NCI-H2029 treated with DMSO at 0.1 percent for 48 hours (cell line): ENCODE results near the gene SLC44A2.
"Not testable (repeated sequence)": the region's sequence is repeated elsewhere in the genome, so short reads cannot be mapped to it uniquely, and the experiment has no call there.

Experiments used
- DNase-seq: peaks from one replicate; lab custom pipeline; 2025; lab: John Stamatoyannopoulos, UW

SLC44A2 gene

DNA sequence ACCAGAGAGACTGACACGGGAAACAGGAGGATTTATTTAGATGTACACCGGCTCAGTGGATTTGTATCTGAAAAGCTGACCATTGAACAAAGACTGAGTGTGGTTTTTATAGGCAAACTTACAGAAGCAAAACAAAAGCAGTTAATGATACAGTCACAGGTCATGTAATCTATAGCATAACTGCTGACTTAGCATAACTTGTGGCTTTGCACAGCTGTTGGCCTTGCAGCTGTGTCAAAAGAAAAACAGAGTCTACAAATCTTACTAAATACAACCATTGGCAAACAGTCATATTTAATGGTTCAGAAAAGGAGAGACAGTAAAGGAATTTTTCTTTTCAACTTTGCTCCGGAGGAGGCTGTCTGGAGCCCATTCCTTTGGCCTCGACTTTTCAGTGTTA lies 26.5 kb downstream of the SLC44A2 start:
- no peak for DNase-seq

DNA sequence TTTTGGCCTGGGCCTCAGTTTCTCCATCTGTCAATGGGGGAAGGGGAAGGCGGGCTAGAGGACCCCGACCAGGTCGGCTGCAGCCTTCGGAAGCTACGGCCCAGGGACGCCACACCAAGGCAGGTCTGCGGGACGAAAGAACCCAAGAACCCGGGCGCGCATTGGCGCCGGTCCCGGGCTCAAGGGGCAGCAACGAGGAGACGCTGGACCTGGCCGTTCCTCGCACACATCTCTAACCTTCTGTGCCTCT lies 28.1 kb downstream of the SLC44A2 start:
- DNase-seq: no peak

DNA sequence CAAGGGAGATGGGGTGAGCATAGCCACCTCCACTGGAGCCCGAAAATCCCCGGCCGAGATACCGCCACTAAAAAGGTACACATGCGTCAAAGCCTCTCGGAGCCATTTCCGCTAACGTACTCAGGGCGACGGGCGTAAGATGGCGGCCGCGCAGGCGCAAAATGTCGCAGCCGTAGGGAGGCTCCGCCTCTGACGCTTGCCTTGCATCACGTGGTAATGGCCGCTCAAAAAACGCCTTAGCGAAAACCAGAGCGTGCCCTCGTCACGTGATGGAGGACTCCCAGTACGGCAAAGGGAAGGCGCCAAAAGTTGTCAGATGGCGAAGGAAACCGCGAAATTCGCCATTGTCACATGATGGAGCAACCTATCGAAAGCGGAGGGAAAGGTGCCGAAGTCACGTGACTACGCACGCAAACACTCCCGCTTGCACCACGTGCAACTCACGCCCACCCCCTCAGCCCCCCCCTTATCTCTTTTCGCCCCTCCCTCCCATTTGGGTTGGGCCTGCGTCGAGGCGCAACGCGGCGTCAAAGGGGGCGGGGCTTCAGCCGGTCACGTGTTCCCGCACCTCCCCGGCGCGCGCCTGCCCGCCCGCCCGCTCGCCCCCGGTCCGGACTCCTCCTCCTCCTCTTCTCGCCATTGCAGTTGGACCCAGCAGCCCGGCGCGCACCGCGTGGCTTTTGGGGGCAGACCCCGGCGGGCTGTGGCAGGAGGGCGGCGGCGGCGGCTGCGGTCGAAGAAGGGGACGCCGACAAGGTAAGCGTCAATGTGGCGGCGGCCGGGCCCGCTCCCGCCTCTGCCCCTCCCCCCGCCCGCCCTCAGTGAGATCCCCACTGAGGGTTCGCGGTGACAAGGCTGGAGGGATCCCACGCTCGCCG lies 28.6 kb downstream of the SLC44A2 start, which contains the start of gene ILF3:
Gene ILF3 (plus strand): TSS at position 615 of the 878 bp plus-strand sequence. CDS start 16,260 bp downstream, outside the sequence.
- DNase-seq: peak; percentile 99

DNA sequence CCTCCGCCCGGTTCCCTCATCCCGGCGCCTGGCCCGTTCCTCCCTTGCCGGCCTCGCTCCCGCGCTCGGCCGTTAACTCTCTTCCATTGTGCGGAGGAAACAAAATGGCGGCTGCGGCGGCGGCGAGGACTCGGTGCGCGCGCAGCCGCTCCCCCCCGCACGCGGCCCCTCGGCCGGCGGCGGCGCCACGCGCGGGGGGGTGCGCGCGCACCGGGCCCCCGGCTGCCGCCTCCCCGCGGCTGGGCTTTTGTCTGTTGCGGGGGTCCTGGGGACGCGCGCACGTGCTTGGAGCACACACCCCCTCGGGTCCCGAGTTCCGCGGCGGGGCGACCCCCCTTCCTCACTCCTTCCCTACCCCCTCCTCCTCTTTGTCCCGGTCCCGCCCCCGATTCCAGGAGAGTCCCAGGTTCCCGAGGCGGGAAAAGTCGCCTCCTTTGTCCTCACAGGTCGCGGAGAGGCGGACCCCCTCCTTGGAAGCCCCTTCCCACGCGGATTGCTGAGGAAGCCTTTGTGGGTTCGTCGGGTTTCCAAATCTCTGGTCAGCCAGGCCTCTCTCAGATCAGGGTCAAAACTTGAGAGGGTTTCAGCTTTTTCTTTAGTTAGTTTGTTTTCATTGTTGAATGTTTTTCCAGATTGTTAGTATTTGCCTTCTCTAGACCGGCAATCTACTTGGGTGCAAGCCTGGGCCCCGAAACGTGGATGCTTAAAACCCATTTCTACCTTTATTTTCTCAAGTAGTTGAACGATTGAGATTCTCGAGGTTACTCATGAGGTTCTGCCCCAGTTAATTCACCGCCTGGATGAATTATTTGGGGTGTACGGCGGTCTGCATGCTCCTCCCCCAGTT lies 29.5 kb downstream of the SLC44A2 start:
- no peak for DNase-seq

DNA sequence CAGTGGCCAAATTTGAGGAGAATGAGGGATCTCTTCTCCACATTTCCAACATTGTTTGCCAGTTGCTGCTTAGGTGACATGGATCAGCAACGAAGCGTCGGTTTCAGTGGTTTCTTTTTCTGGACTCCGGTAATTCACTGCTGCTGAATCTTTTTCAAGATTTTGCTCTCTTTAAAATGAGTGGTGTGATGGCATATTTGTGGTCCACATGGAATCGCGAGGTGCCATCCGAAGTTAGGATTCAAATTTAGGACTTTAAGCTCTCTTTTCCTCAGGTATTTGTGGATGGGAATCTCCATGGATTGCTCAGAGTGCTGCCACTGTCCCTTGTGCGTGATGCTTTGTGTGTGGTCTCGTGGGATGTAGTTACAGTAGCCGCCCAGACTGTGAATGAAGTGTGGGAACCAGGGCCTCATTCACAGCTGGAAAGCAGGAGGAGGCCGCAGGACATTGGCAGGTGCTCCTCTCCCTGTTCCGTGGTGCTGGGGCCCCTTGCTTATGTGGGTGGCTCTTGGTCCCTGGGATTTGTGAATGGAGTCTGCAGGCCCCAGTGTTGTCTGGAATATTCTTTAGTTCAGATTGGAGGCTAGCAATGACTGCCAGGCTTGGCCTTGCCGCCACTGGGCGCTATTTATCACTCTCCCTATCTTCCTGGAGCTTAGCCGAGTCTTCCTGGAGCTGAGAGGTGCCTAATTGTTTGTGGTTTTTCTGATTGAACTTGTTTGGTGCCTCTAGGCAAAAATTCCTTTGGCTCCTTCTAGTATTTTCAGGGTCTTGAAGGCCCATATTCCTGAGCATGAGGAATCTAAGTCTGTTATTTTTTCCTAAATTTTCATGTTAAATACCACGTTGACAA lies 30.3 kb downstream of the SLC44A2 start:
- peak; percentile 42 for DNase-seq

DNA sequence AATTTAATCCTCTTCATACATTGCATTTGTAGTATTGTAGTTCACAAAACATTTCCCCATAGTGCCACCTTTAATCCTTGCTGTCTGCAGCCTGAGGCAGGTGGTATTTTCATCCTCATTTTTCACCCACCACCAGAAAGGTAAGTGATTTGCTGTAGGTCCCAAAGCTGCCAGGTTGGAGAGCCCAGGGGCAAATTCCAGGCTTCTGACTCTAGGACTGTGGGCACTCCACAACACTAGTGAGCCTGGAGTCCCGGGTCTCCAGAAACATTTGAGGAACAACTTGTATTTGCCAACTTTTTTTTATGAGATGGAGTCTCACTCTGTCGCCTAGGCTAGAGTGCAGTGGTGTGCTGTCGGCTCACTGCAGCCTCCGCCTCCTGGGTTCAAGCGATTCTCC lies 35.0 kb downstream of the SLC44A2 start:
- no peak for DNase-seq

DNA sequence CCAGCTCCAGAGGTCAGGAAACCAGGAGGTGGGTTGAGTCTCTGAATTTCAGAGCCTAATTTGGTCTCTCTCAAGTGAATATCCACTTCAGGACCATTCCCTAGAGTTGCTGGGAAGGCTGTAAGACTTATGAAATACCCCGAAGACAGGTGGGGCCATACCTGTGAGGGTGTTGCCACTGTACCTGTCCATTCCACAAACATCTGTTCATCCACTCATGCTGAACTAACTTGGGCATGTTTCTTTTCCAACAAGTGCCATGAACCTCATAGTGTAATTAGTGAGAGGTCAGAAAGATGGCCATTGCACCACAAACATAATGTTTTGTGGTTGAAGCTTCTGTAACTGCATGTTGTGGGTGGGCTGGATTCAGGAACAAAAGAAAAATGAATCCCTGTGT lies 36.6 kb downstream of the SLC44A2 start:
- DNase-seq: no peak

DNA sequence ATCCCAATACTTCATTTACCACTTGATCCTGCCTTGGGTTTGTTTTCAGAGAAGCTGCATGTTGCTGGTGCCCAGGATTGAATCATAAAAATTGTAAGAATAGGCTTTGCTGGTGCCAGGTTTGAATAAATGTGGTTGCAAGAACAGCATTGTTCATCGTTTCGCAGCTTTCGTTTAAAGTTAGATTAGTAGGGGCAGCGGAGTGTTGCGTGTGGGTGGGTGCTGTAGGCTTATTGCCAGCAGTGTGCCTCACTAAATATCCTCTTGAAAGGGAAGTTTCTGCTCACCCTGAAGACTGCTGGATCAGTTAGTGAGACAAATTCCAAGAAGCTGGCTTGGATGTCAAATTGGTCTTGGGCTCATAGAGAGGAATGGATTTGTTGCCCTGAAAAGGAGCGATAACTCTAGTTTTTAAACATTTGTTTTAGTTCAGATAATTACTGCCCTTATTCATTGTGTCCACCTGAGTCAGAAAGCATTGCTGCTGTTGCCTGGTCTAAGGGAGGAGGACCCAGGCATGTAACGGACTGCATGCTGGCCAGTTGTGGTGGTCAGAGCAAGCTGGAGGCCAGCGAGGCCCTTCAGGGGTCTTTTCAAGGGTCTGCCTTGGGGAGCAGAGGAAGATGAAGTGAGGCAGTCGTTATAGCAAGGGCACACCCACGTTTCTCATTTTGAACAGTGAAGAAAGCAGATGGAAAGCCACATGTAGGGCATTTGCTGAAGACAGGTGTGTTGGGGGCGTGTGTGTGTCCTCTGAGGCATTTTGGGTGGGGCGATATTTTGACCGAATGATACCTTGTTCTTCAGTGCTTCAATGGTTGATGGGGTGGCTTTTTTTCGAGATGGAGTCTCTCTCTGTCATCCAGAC lies 37.3 kb downstream of the SLC44A2 start:
- DNase-seq: no peak

DNA sequence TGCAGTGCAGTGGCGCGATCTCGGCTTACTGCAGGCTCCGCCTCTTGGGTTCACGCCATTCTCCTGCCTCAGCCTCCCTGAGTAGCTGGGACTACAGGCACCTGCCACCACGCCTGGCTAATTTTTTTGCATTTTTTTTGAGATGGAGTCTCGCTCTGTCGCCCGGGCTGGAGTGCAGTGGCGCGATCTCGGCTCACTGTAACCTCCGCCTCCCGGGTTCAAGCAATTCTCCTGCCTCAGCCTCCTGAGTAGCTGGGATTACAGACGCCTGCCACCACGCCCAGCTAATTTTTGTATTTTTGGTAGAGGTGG lies 37.9 kb downstream of the SLC44A2 start:
- DNase-seq: not testable (repeated sequence)

DNA sequence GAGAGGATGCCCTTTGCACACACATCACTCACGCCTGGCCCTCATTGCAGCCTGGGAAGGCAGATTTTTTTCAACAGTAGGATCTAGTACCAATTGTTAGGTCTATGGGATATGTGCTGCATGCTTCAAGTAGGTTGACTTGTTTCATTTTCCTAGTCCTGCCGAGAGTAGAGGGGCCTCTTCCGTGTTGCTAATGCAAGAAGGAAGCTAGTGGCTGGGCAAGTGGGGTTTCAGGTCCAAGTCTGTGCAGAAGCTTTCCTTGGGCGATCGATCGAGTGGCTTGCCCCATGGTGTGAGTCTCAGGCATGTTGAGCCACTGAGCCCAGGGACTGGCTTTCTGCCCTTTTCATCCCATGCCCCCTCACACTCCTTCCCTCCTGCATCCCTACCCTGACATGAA lies 42.5 kb downstream of the SLC44A2 start:
- no peak for DNase-seq

DNA sequence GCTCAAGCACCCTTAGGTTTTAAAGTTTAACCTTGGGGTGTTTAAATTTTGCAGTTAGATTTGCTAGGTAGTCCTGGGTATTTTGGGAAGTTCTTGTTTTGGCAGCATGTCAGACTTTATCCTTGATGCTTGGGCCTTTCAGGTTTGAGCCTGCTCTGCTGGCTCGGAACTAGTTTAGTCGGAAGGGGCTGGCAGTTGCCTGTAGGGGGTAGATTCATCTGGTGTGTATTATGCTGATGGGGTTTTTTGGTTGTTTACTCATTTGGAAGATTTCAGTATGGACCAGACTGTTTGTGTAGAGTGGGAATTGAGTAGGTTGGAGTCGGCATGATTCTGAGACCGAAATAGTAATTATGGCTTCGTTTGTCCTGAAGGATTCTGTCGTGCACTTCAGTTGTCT lies 43.9 kb downstream of the SLC44A2 start:
- DNase-seq: no peak

DNA sequence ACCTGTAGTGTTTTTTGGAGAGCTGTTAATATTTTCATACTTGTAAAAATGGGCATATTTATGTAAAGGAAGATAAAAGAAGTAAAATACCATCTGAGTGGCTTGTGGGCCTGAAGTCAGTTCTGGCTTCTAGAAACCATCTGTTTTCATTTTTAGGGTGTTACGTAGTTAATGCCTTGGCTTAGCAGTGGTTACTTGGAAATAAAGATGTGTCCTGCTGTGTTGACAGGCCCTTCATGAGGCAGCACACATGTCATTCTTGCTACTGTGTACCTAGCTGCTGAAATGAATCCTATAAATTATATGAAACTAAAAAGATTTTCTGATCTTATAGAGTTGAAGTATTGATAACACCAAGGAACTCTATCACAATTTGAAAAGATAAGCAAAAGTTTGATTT lies 44.8 kb downstream of the SLC44A2 start:
- no peak for DNase-seq

DNA sequence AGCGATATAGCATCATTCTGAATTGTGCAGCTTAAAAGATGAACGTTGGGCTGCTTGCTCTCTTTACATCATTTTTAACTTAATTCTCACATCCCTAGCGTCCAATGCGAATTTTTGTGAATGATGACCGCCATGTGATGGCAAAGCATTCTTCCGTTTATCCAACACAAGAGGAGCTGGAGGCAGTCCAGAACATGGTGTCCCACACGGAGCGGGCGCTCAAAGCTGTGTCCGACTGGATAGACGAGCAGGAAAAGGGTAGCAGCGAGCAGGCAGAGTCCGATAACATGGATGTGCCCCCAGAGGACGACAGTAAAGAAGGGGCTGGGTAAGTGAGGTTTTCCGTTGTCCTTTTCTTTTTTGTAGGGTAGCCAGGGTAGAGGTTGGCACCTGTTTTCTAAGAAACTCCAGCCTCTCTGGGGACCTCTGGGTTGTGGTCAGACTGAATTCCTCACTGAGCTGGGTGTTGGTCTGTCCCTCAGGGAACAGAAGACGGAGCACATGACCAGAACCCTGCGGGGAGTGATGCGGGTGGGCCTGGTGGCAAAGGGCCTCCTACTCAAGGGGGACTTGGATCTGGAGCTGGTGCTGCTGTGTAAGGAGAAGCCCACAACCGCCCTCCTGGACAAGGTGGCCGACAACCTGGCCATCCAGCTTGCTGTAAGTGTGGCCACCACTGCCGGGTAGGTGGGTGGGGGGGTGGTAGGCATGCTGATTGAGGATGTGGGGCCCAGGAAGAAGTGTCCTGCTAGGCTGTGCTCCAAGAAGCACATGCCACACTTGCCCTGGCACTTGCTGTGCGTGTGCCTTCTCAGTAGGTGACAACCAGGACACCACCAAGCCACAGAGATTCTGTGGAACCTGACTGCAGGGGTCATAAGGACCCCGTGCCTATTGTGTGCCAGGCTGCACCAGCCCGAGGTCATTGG lies 45.8 kb downstream of the SLC44A2 start:
- no peak for DNase-seq

DNA sequence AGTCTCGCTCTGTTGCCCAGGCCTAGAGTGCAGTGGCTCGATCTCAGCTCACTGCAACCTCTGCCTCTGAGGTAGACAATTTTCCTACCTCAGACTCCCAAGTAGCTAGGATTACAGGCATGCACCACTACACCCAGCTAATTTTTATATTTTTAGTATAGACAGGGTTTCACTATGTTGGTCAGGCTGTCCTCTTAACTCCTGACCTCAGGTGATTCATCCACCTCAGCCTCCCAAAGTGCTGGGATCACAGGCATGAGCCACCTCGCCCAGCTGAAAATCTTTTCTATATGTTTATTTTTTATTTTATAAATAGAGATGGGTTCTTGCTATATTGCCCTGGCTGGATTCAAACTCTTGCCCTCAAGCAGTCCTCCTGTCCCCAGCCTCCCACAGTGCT lies 46.6 kb downstream of the SLC44A2 start:
- not testable (repeated sequence) for DNase-seq

DNA sequence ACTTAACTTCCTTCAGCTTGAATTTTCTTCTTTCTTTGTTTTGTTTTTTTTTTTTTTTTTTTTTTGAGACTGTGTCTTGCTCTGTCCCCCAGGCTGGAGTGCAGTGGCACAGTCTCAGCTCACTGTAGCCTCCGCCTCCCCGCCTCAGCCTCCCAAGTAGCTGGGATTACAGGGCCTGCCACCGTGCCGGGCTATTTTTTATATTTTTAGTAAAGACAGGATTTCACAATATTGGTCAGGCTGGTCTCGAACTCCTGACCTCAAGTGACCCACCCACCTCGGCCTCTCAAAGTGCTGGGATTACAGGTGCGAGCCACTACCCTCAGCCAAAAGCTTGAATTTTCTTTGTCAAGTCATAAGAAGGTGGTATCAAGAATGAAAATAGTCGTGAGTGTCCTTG lies 49.9 kb downstream of the SLC44A2 start:
- not testable (repeated sequence) for DNase-seq

DNA sequence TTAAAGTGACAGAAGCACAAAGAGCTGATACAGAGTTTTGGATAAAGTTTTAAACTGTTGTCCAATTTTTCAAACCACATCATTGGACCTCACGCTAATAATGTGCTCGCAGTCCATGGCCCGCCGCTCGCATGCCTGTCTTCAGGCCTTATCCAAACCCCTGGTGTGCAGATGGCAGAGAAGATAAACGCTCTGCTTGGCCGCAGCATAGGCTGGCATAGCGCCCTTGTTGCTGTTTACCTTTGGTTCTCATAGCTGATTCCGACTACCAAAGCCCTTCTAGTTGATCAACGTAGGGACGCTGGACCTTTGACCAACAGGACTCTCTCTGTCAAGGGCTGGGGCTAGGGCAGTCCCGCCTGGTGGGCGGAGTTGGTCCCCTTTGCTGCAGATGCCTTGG lies 52.4 kb downstream of the SLC44A2 start:
- no peak for DNase-seq

DNA sequence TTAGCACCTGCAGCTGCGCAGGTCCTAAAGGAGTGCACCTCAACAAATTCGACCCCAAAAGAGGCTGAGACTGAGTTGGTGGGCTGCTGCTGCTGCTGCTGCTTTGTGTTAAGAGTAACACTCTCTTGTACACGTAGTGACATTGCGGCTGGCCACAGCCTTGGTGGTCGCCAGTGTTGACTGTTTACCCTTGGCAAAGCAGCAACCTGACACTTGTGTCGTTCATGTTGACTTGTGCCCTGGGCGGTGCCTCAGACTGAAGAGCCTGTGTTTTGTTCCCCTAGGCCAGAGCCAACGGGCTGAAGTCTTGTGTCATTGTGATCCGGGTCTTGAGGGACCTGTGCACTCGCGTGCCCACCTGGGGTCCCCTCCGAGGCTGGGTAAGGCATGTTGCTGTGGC lies 53.5 kb downstream of the SLC44A2 start:
- DNase-seq: no peak

DNA sequence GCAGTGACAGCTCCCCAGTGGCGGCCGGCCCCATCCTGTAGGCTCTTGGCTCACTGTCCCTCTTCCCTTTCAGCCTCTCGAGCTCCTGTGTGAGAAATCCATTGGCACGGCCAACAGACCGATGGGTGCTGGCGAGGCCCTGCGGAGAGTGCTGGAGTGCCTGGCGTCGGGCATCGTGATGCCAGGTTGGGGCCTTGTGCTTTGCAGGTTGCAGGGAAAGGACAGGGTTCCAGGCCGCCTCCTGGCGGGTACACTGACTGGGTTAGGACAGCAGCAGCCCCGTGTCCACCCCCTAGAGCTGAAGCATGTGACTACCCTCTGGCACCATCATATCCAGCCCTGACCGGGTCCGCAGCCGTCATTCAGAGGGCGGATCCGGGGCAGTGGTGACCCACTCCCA lies 54.4 kb downstream of the SLC44A2 start:
- no peak for DNase-seq

DNA sequence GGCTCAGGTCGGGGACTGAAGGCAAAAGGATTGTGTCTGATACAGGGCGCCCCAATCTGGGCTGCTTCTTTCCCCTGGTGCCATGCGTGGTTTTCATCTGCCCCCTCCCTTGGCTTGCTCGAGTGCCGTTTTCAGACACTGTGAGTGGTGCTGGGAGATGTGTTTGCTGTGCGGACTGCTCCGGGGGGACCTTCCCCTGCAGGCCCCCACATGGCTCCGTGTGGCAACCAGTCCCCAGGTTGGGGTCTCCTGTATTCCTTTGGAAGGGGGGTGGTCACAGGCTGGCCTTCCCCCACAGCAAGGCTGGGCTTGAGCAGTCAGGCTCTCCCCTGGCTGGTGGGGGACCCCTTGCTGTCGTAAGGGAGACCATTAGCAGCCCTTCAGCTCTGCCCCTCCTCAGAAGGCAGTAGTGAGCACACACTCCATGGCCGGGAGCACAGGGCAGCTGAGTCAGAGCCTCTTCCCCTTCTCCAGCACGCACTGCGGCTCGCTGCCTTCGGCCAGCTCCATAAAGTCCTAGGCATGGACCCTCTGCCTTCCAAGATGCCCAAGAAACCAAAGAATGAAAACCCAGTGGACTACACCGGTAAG lies 55.3 kb downstream of the SLC44A2 start:
- DNase-seq: no peak

DNA sequence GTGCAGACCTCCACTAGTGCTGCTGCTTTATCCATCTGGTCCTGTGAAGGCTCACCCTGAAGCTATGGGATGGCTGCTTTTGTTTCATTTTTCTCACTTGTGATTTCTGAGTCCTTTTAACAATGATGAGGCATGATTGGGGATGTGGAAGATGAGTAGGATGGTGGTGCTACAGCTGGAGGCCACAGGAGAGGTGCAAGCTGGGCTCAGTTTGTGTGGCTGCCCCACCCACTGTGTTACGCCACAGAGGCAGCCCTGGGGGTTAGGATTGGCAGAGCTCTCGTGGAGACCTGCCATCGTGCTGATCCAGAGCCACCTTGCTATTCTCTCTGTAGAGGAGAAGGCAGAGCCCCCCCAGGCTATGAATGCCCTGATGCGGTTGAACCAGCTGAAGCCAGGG lies 56.3 kb downstream of the SLC44A2 start:
- DNase-seq: no peak
